HFFc6 (cell line): ENCODE data around the gene HEXA. TPM values are rescaled to one million over a fixed set of nuclear protein-coding genes. Genes with fewer than 3 reads are reported as not detected.

Experiments
- DNase-seq: peaks from one replicate; pipeline ENCODE4 v3.0.0-alpha.2; 2018
- H3K27ac Mint-ChIP-seq: 2 replicates; pipeline ENCODE4 v1.8.0; 2020; ENCODE audit warnings: mild to moderate bottlenecking, mixed read lengths
- H3K27me3 Mint-ChIP-seq: 2 replicates; pipeline ENCODE4 v1.8.0; 2021; ENCODE audit warnings: mild to moderate bottlenecking, moderate library complexity, mixed read lengths; ENCODE audit not compliant: insufficient read depth
- H3K36me3 Mint-ChIP-seq: 2 replicates; pipeline ENCODE4 v1.8.0; 2021; ENCODE audit warnings: low read depth, mixed read lengths
- H3K4me1 Mint-ChIP-seq: 2 replicates; pipeline ENCODE4 v1.8.0; 2020; ENCODE audit warnings: low read depth, mixed read lengths
- H3K4me3 Mint-ChIP-seq: 2 replicates; pipeline ENCODE4 v1.8.0; 2020; ENCODE audit warnings: mild to moderate bottlenecking, moderate library complexity, mixed read lengths
- H3K9me3 Mint-ChIP-seq: 2 replicates; pipeline ENCODE4 v1.8.0; 2020; ENCODE audit warnings: mild to moderate bottlenecking, mixed read lengths
- CTCF ChIP-seq: fragments of 200-600 bp; sonication (generic); IDR thresholded peaks from 2 replicates; pipeline ENCODE4 v1.5.0; 2021; ENCODE audit warnings: antibody characterized with exemption, mild to moderate bottlenecking
- total RNA-seq, 6 experiments: library from RNA; stranded (reverse); fragmentation: NEBNext Ultra II Directional; extraction: Animal tissue kit (Norgen Biotek cat#: 25700); gene quantifications; 2 replicates in 1 of 6; 3 replicates in 5 of 6; pipeline ENCODE4 v1.2.3, GENCODE V29; 2021

The HEXA gene
- total RNA-seq, 6 experiments from 2014 or later, result 83.3 to 98.0 (median 88.3) TPM

- Mint-ChIP-seq H3K27ac (no peak overlapping the region), H3K36me3 (peaks cover 20% of the 10 kb centered on the region), H3K9me3 (no peaks in the 10 kb centered on the region), H3K4me3 (no peak overlapping the region), H3K4me1 (peaks cover 11% of the 10 kb centered on the region), H3K27me3 (no peaks in the 10 kb centered on the region; the same call in 1 of the 2 replicates)
- TF ChIP-seq CTCF, result no peak
- no peak for DNase-seq
Observed at GRCh38 chr15:72345280-72345679, 30.5 kb downstream of the HEXA start.

GRCh38 chr15:72344602-72345001 lies 31.2 kb downstream of the HEXA start:
- Mint-ChIP-seq H3K4me3 (no peak overlapping the region), H3K27me3 (no peaks in the 10 kb centered on the region; the same call in 1 of the 2 replicates), H3K36me3 (peaks cover 20% of the 10 kb centered on the region), H3K4me1 (peaks cover 17% of the 10 kb centered on the region), H3K9me3 (no peaks in the 10 kb centered on the region), H3K27ac (no peak overlapping the region)
- no peak for DNase-seq
- no peak for TF ChIP-seq CTCF

GRCh38 chr15:72342385-72342784 lies 33.4 kb downstream of the HEXA start:
- H3K36me3 Mint-ChIP-seq, result peaks cover 7% of the 10 kb centered on the region
- DNase-seq, result no peak
- H3K4me3 Mint-ChIP-seq, result no peak overlapping the region
- no peaks in the 10 kb centered on the region for H3K9me3 Mint-ChIP-seq
- peaks cover 1% of the 10 kb centered on the region for H3K27me3 Mint-ChIP-seq
- peak; percentile 66 for TF ChIP-seq CTCF
- peaks cover 37% of the 10 kb centered on the region for H3K4me1 Mint-ChIP-seq
- H3K27ac Mint-ChIP-seq, result no peak overlapping the region

- no peak for DNase-seq
- Mint-ChIP-seq H3K27me3 (peaks cover 1% of the 10 kb centered on the region), H3K36me3 (peaks cover 7% of the 10 kb centered on the region), H3K9me3 (no peaks in the 10 kb centered on the region), H3K27ac (no peak overlapping the region), H3K4me1 (peaks cover 37% of the 10 kb centered on the region), H3K4me3 (no peak overlapping the region)
- peak; percentile 36 for TF ChIP-seq CTCF
Observed at GRCh38 chr15:72341361-72341760, 34.5 kb downstream of the HEXA start.

GRCh38 chr15:72340366-72340765 lies 35.4 kb downstream of the HEXA start:
- H3K36me3 Mint-ChIP-seq, result peaks cover 2% of the 10 kb centered on the region; the same call in 1 of the 2 replicates
- H3K27me3 Mint-ChIP-seq, result peaks cover 1% of the 10 kb centered on the region
- TF ChIP-seq CTCF, result no peak
- DNase-seq, result peak; percentile 25
- H3K4me1 Mint-ChIP-seq, result peaks cover 37% of the 10 kb centered on the region
- no peaks in the 10 kb centered on the region for H3K9me3 Mint-ChIP-seq
- H3K4me3 Mint-ChIP-seq, result peak overlapping the region; percentile 66; the same call in 1 of the 2 replicates
- peak overlapping the region; percentile 92 for H3K27ac Mint-ChIP-seq

- Mint-ChIP-seq H3K4me1 (peaks cover 43% of the 10 kb centered on the region), H3K9me3 (no peaks in the 10 kb centered on the region), H3K27me3 (peaks cover 1% of the 10 kb centered on the region), H3K27ac (peak overlapping the region; percentile 92), H3K36me3 (no peaks in the 10 kb centered on the region), H3K4me3 (peak overlapping the region; percentile 66)
- TF ChIP-seq CTCF, result no peak
- DNase-seq, result peak; percentile 96
Observed at GRCh38 chr15:72339777-72340177, 36.0 kb downstream of the HEXA start.
